Measurements from ENCODE around the gene POU6F1. TPM values are rescaled to one million over a fixed set of nuclear protein-coding genes. Genes with fewer than 3 reads are reported as not detected.

Gene POU6F1
- total and polyA plus RNA-seq, 9 donors = 4.6 to 10.3 (median 7.6) TPM

DNA sequence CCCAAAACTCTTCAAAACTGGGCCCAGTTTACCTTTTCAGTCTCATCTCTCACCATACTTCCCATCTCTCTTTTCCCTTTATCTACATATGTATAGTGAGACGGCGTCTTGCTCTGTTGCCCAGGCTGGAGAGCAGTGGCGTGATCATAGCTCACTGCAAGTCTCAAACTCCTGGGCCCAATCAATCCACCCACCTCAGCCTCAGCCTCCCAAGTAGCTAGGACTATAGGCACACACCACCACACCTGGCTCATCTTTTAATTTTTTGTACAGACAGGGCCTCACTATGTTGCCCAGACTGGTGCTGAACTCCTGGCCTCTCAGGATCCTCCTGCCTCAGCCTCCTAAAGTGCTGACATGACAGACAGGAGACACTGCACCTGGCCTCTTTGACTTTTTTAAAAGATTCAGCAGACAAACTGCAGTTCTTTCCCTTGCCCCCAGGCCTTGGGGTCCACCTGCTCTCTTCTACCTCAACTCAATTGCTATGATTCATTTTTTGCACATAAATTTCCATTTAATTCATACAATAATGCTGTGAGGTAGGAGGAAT, 78.5 kb downstream of the POU6F1 start:
- Histone ChIP-seq H3K27me3 (ENCODE audit: control insufficient read depth, insufficient read depth, low read length) (no peaks in the 10 kb centered on the region), H3K27ac (ENCODE audit: low read length) (no peak overlapping the region), H3K9me3 (replicated peaks; ENCODE audit: control insufficient read depth, low read depth, low read length) (no peaks in the 10 kb centered on the region), H3K4me3 (ENCODE audit: low read length) (no peak overlapping the region), H3K36me3 (ENCODE audit: control insufficient read depth, insufficient read depth, low read length) (peaks cover 2% of the 10 kb centered on the region), H3K4me1 (ENCODE audit: control insufficient read depth, insufficient read depth, low read length) (no peaks in the 10 kb centered on the region)
- DNase-seq = no peak
- WGBS (ENCODE audit: insufficient coverage) = 100% methylated on average over 3 of the region's 3 CpGs

Other genes with a start within 250 kb of the POU6F1 start
- gene SLC11A2, start 191.7 kb downstream of the POU6F1 start, total RNA-seq = 23.4 TPM
- 10 to 100 TPM; 18.4 to 29.1 (median 20.7) TPM for gene SLC11A2, start 191.7 kb downstream of the POU6F1 start, polyA plus RNA-seq (ENCODE audit: insufficient read depth in 1 of 8, insufficient read length in 8 of 8, low replicate concordance in 1 of 8)
- gene LETMD1, start 169.7 kb downstream of the POU6F1 start, total RNA-seq = 43.4 TPM
- 10 to 100 TPM; 36.7 to 66.9 (median 49.7) TPM for gene LETMD1, start 169.7 kb downstream of the POU6F1 start, polyA plus RNA-seq (ENCODE audit: insufficient read depth in 1 of 8, insufficient read length in 8 of 8, low replicate concordance in 1 of 8)
- gene CSRNP2, start 134.5 kb downstream of the POU6F1 start, total RNA-seq = 16.4 TPM
- 10 to 100 TPM; 22.4 to 30.6 (median 24.0) TPM for gene CSRNP2, start 134.5 kb downstream of the POU6F1 start, polyA plus RNA-seq (ENCODE audit: insufficient read depth in 1 of 8, insufficient read length in 8 of 8, low replicate concordance in 1 of 8)
- gene TFCP2, start 44.9 kb downstream of the POU6F1 start, total RNA-seq = 18.3 TPM
- 10 to 100 TPM; 35.2 to 50.3 (median 42.2) TPM for gene TFCP2, start 44.9 kb downstream of the POU6F1 start, polyA plus RNA-seq (ENCODE audit: insufficient read depth in 1 of 8, insufficient read length in 8 of 8, low replicate concordance in 1 of 8)
- 46.1 TPM for gene DAZAP2, start 20.8 kb upstream of the POU6F1 start, total RNA-seq
- gene DAZAP2, start 20.8 kb upstream of the POU6F1 start, polyA plus RNA-seq (ENCODE audit: insufficient read depth in 1 of 8, insufficient read length in 8 of 8, low replicate concordance in 1 of 8) = 100 to 1,000 TPM in 1 of 8 donors, 10 to 100 TPM in 7; 72.8 to 101 (median 79.1) TPM
- 3.4 TPM for gene SMAGP, start 52.4 kb upstream of the POU6F1 start, total RNA-seq
- 10 to 100 TPM in 2 of 8 donors, 1 to 10 TPM in 6; 5.2 to 14.8 (median 7.8) TPM for gene SMAGP, start 52.4 kb upstream of the POU6F1 start, polyA plus RNA-seq (ENCODE audit: insufficient read depth in 1 of 8, insufficient read length in 8 of 8, low replicate concordance in 1 of 8)
- 1.8 TPM for gene BIN2, start 106.1 kb upstream of the POU6F1 start, total RNA-seq
- gene BIN2, start 106.1 kb upstream of the POU6F1 start, polyA plus RNA-seq (ENCODE audit: insufficient read depth in 1 of 8, insufficient read length in 8 of 8, low replicate concordance in 1 of 8) = 1 to 10 TPM; 2.3 to 3.0 (median 2.6) TPM
- not detected for gene CELA1, start 128.6 kb upstream of the POU6F1 start, total RNA-seq
- gene CELA1, start 128.6 kb upstream of the POU6F1 start, polyA plus RNA-seq (ENCODE audit: insufficient read depth in 1 of 8, insufficient read length in 8 of 8, low replicate concordance in 1 of 8) = not detected
- 0.35 TPM for gene GALNT6, start 173.3 kb upstream of the POU6F1 start, total RNA-seq
- gene GALNT6, start 173.3 kb upstream of the POU6F1 start, polyA plus RNA-seq (ENCODE audit: insufficient read depth in 1 of 8, insufficient read length in 8 of 8, low replicate concordance in 1 of 8) = 1 to 10 TPM in 2 of 8 donors, under 1 TPM in 6; 0.32 to 1.1 (median 0.54) TPM
- gene SLC4A8, start 206.8 kb upstream of the POU6F1 start, total RNA-seq = 0.80 TPM
- gene SLC4A8, start 206.8 kb upstream of the POU6F1 start, polyA plus RNA-seq (ENCODE audit: insufficient read depth in 1 of 8, insufficient read length in 8 of 8, low replicate concordance in 1 of 8) = 1 to 10 TPM in 4 of 8 donors, under 1 TPM in 4; 0.85 to 1.2 (median 1.0) TPM

All from muscle of leg (tissue), 11 donors.